GM19240 (cell line): ENCODE data around the gene CDK14.
A peak's percentile ranks its signal among the peaks of the same experiment; 100 is the strongest.
"Not testable (repeated sequence)": the region's sequence is repeated elsewhere in the genome, so short reads cannot be mapped to it uniquely, and the experiment has no call there.

Experiments used
- DNase-seq: peaks from one replicate; pipeline ENCODE4 v3.0.0; 2011; ENCODE audit warnings: low spot score; ENCODE audit not compliant: insufficient read length

Gene CDK14

GRCh38 chr7:90629297-90629918, 33.3 kb downstream of the CDK14 start:
- peak; percentile 6 for DNase-seq

DNA sequence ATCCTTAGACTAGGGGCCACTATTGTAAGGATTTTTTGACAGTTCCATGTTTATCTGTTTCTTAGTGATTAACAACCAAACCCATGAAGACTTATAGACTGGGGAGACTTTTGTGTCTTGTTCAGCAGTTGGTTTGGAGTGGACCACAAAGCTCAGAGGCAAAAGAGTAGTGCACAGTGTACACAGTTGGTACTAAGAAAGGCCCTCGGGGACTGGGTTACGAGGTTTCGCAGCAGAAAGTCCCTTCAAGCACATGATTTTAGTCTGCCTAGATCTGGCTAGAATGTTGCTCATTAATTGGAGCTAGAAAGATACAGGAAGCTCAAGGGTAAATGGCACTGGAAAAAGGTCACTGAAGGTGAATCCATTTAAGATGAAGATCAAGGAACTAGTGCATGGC, 35.4 kb downstream of the CDK14 start:
- DNase-seq: no peak

GRCh38 chr7:90639683-90640082, 43.6 kb downstream of the CDK14 start:
- not testable (repeated sequence) for DNase-seq

- no peak for DNase-seq
These were observed 46.9 kb downstream of the CDK14 start for GRCh38 chr7:90642978-90643377.

GRCh38 chr7:90645784-90646183, 49.7 kb downstream of the CDK14 start:
- no peak for DNase-seq

DNA sequence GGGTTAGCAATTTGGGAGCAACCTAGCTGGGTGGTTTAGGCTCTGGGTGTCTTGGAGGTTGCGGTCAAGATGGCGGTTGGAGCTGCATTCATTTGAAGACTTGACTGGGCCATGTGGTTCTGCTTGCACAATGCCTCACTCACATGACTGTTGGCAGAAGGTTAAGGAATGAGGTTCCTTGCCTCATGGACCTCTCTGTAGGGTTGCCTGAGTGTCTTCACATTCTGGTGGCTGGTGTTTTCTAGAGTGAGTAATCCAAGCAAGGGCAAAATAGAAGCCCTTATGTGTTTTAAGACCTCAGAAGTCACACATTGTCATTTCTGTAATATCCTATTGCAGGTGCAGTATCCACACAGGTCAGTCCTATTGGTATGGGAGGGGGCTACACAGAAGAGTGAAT, 52.0 kb downstream of the CDK14 start:
- no peak for DNase-seq

DNA sequence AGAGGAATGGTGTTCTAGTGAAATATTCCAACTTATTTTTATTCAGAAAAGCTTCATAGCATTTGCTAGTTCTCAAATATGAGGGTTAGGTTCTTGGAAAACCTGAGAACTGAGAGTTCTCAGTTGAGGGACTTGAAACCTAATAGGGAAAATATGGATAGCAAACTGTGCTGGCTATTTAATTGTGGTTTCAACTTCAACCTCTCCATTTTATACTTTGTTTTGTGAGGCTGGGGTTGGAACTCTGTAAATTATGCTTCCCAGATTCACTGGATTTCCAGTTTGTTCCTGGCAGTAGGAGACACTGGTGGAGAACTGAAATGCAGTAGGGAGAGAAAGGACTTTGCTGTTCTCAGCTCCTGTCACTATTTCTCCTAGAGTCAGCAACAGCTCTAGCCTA, 52.7 kb downstream of the CDK14 start:
- DNase-seq: no peak

GRCh38 chr7:90654718-90655427, 58.8 kb downstream of the CDK14 start:
- no peak for DNase-seq

DNA sequence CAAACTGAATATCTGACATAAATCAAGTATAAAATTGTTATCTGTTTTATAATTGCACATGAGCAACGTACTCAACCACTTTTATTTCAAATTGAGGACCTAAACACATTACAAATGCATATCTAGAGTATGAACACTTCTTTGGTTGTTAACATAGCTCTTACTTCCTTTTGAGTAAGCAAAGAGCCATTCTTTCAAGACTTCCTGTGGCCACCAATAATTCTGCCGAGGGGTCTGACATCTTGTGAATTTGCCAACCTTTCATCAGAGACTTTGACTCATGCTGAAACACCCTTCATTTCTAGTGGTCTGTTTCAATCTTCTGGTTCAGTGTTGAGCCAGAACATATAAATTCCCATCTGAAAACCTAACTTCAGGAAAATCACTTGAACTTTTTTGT, 59.4 kb downstream of the CDK14 start:
- no peak for DNase-seq

GRCh38 chr7:90657481-90657880, 61.4 kb downstream of the CDK14 start:
- no peak for DNase-seq

- DNase-seq: no peak
These were observed 64.0 kb downstream of the CDK14 start for GRCh38 chr7:90660100-90660499.

- DNase-seq: no peak
These were observed 64.7 kb downstream of the CDK14 start for GRCh38 chr7:90660819-90661218.

DNA sequence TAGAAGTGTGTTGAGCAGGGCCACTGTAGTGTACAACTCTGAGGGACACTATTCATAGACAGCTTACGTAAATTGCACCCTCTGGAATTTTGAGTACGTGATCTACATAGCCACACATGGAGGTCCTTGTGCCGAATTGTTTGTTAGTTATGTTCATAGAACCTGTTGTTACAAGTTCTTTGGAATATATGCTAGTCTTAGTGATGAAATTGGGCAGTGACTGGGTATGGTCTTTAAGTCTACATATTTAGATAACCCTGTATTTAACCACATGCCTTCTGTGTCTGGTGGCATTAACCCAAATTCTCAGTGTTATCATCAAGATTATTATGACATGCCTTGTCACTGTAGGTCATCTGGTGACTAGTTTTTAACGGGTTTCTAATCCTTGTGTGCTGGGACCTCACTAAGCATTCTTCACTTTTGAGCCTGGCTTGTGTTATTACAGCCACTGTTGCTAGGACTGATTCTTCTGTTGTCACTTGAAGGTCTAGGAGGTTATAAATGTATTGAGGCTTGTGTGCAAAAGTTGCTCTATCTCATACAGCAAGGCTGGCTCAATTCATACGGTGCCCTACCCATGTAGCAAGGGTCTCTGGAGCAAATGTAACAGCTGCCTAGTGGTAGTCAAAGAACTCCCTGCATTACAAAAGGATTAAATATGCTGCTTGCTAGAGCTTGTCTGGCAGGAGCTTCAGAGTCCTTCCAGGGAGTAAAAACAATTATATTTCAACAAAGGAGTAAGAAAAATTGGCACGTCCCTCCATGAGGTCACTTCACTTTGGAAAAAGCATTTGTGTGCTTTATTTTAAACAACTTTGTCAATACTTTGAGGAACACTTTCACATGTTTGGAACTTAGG, 65.4 kb downstream of the CDK14 start:
- no peak for DNase-seq

DNA sequence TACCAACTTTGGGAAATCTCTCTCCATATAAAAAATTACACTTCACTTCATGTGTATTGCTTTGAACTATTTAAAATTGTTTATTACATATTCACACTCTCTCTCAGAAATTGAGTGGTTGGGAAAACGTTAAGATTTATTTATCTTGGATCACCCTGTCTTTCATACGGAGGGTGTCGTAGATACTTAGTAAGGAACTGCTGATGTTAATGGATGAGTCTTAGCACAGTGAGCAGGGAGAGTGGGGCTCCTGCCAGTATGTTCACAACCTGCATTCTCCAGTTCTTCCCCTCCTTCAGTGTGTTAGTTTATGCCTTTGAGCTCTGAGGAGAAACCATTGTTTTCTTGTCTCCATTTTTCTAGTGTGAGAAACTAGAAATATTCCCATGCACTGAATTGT, 67.1 kb downstream of the CDK14 start:
- no peak for DNase-seq

- no peak for DNase-seq
These were observed 70.1 kb downstream of the CDK14 start for GRCh38 chr7:90666186-90666585.

- no peak for DNase-seq
These were observed 72.9 kb downstream of the CDK14 start for GRCh38 chr7:90668992-90669391.

- no peak for DNase-seq
These were observed 73.4 kb downstream of the CDK14 start for GRCh38 chr7:90669492-90669891.

DNA sequence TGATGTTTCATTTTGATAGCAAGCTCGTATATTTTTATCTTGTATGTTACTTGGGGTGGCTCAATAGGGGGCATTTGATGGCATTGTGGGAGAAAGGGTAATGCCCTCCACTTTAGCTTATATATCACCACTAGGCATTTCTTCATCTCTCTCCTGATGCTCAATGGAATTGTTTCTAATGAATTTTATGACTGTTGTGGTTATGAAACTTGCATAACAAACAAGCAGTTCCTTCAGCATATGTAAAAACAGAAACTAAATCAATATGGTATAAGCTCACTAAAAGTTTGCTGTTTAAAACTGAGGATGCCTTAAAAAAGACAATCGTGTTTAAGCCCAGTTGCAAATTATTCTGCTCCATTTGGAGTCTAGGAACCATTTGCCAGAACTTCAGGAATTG, 75.5 kb downstream of the CDK14 start:
- DNase-seq: no peak

DNA sequence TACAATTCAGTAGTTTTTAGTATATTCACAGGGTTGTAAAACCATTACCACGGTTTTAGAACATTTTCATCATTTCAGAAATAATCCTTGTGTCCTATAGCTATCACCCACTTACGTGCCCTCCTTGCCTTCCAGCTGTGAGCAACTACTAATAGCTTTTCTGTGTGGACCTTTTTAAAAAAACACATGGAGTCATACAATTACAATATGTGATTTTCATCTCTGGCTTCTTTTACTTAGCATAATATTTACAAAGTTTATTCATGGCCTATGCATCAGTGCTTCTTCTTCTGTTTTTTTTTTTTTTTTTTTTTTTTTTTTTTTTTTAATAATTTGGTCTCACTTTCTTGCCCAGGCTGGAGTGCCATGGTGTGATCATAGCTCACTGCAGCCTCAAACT, 76.1 kb downstream of the CDK14 start:
- DNase-seq: no peak

GRCh38 chr7:90674625-90675024, 78.5 kb downstream of the CDK14 start:
- no peak for DNase-seq

- no peak for DNase-seq
These were observed 79.9 kb downstream of the CDK14 start for GRCh38 chr7:90675982-90676381.
